H9 (cell line): ENCODE results near the gene GOLGA7B. TPM values are rescaled to one million over a fixed set of nuclear protein-coding genes. Genes with fewer than 3 reads are reported as not detected.

Experiments used
- DNase-seq: peaks from one replicate; pipeline ENCODE4 v3.0.0-alpha.2; 2017
- H2AFZ ChIP-seq: one replicate; pipeline ENCODE4 v1.6.1; 2013; ENCODE audit warnings: mild to moderate bottlenecking, low read length, control low read depth, moderate library complexity
- H2AK5ac ChIP-seq: 2 replicates; pipeline ENCODE4 v1.6.1; 2013; ENCODE audit warnings: low read length, control low read depth, mixed read lengths; ENCODE audit not compliant: insufficient read length
- H2BK120ac ChIP-seq: one replicate; pipeline ENCODE4 v1.6.1; 2013; ENCODE audit warnings: low read depth, mild to moderate bottlenecking, low read length, control low read depth, inconsistent platforms; ENCODE audit not compliant: poor library complexity, severe bottlenecking
- H2BK12ac ChIP-seq: 2 replicates; pipeline ENCODE4 v1.6.1; 2013; ENCODE audit warnings: low read length, control low read depth, mixed read lengths, low read depth; ENCODE audit not compliant: insufficient read length
- H2BK15ac ChIP-seq: 2 replicates; pipeline ENCODE4 v1.6.1; 2013; ENCODE audit warnings: low read depth, low read length, control low read depth
- H2BK20ac ChIP-seq: one replicate; pipeline ENCODE4 v1.6.1; 2013; ENCODE audit warnings: low read depth, mild to moderate bottlenecking, low read length, control low read depth, inconsistent platforms; ENCODE audit not compliant: poor library complexity, severe bottlenecking
- H2BK5ac ChIP-seq: 2 replicates; pipeline ENCODE4 v1.6.1; 2013; ENCODE audit warnings: low read length, control low read depth, mixed read lengths; ENCODE audit not compliant: insufficient read length
- H3K14ac ChIP-seq: 2 replicates; pipeline ENCODE4 v1.6.1; 2013; ENCODE audit warnings: low read length, control low read depth; ENCODE audit not compliant: insufficient read depth
- H3K18ac ChIP-seq: 2 replicates; pipeline ENCODE4 v1.6.1; 2013; ENCODE audit warnings: low read depth, mild to moderate bottlenecking, mixed read lengths, low read length, control low read depth; ENCODE audit not compliant: insufficient read length
- H3K23ac ChIP-seq: 2 replicates; pipeline ENCODE4 v1.6.1; 2013; ENCODE audit warnings: low read length, control low read depth, mixed read lengths, low read depth; ENCODE audit not compliant: insufficient read length
- H3K23me2 ChIP-seq: 2 replicates; pipeline ENCODE4 v1.6.1; 2013; ENCODE audit warnings: low read depth, mild to moderate bottlenecking, mixed read lengths, low read length, control low read depth; ENCODE audit not compliant: insufficient read length, poor library complexity, severe bottlenecking
- H3K27ac ChIP-seq: 2 replicates; pipeline ENCODE4 v1.5.1; 2013; ENCODE audit warnings: low read length, control low read depth, mixed read lengths, low read depth; ENCODE audit not compliant: insufficient read length
- H3K27me3 ChIP-seq: 2 replicates; pipeline ENCODE4 v1.6.1; 2013; ENCODE audit warnings: low read length, control low read depth, inconsistent platforms; ENCODE audit not compliant: insufficient read depth
- H3K4ac ChIP-seq: 2 replicates; pipeline ENCODE4 v1.6.1; 2013; ENCODE audit warnings: low read depth, mild to moderate bottlenecking, control low read depth, inconsistent platforms, low read length, moderate library complexity
- H3K4me1 ChIP-seq: 2 replicates; pipeline ENCODE4 v1.6.1; 2013; ENCODE audit warnings: low read length, control low read depth, inconsistent platforms; ENCODE audit not compliant: insufficient read depth
- H3K4me2 ChIP-seq: 2 replicates; pipeline ENCODE4 v1.6.1; 2013; ENCODE audit warnings: low read length, control low read depth, mixed read lengths; ENCODE audit not compliant: insufficient read length, insufficient read depth
- H3K56ac ChIP-seq: 2 replicates; pipeline ENCODE4 v1.6.1; 2013; ENCODE audit warnings: low read depth, mild to moderate bottlenecking, mixed read lengths, low read length, control low read depth; ENCODE audit not compliant: insufficient read length
- H3K79me1 ChIP-seq: 2 replicates; pipeline ENCODE4 v1.6.1; 2013; ENCODE audit warnings: low read depth, mild to moderate bottlenecking, moderate library complexity, low read length, control low read depth, inconsistent platforms; ENCODE audit not compliant: insufficient read depth, poor library complexity, severe bottlenecking
- H3K79me2 ChIP-seq: 2 replicates; pipeline ENCODE4 v1.6.1; 2013; ENCODE audit warnings: low read length, control low read depth, inconsistent platforms; ENCODE audit not compliant: insufficient read depth
- H3K9ac ChIP-seq: 2 replicates; pipeline ENCODE4 v1.6.1; 2013; ENCODE audit warnings: low read length, control low read depth, mixed read lengths; ENCODE audit not compliant: insufficient read length; ENCODE audit errors: extremely low read depth
- H3K9me3 ChIP-seq: one replicate; pipeline ENCODE4 v1.6.1; 2013; ENCODE audit warnings: low read depth, low read length, inconsistent platforms; ENCODE audit not compliant: control insufficient read depth
- H3T11ph ChIP-seq: one replicate; pipeline ENCODE4 v1.6.1; 2013; ENCODE audit warnings: mild to moderate bottlenecking, low read length, control low read depth, inconsistent platforms
- H4K20me1 ChIP-seq: one replicate; pipeline ENCODE4 v1.6.1; 2013; ENCODE audit not compliant: control insufficient read depth, insufficient read length, insufficient read depth
- H4K5ac ChIP-seq: 2 replicates; pipeline ENCODE4 v1.6.1; 2013; ENCODE audit warnings: low read depth, mild to moderate bottlenecking, mixed read lengths, low read length, control low read depth; ENCODE audit not compliant: insufficient read length
- H4K8ac ChIP-seq: replicated peaks from 2 replicates; pipeline ENCODE4 v1.6.1; 2013; ENCODE audit warnings: low read length, control low read depth, mixed read lengths, low read depth; ENCODE audit not compliant: insufficient read length
- H4K91ac ChIP-seq: 2 replicates; pipeline ENCODE4 v1.6.1; 2013; ENCODE audit warnings: low read depth, mild to moderate bottlenecking, moderate library complexity, mixed read lengths, low read length, control low read depth; ENCODE audit not compliant: insufficient read length
- H3K27ac Mint-ChIP-seq, 3 experiments: 2 replicates in 2 of 3; 3 replicates in 1 of 3; pipeline ENCODE4 v1.8.0; 2020 to 2021; ENCODE audit warnings: mixed read lengths in 3 of 3, mild to moderate bottlenecking in 1 of 3, moderate library complexity in 1 of 3
- H3K27me3 Mint-ChIP-seq: 2 replicates; pipeline ENCODE4 v1.8.0; 2021; ENCODE audit warnings: low read depth, mild to moderate bottlenecking, moderate library complexity, mixed read lengths
- H3K36me3 Mint-ChIP-seq, 3 experiments: 2 replicates in 2 of 3; 3 replicates in 1 of 3; pipeline ENCODE4 v1.8.0; 2020 to 2021; ENCODE audit warnings: low read depth in 3 of 3, mixed read lengths in 3 of 3; ENCODE audit not compliant: insufficient read depth in 1 of 3
- H3K4me1 Mint-ChIP-seq, 2 experiments: 2 replicates each; pipeline ENCODE4 v1.8.0; 2020; ENCODE audit warnings: mixed read lengths in 2 of 2
- H3K4me3 Mint-ChIP-seq, 2 experiments: 2 replicates in 1 of 2; 3 replicates in 1 of 2; pipeline ENCODE4 v1.8.0; 2020 to 2021; ENCODE audit warnings: mild to moderate bottlenecking in 2 of 2, mixed read lengths in 2 of 2, moderate library complexity in 1 of 2
- H3K9me3 Mint-ChIP-seq, 2 experiments: 2 replicates in 1 of 2; 3 replicates in 1 of 2; pipeline ENCODE4 v1.8.0; 2020; ENCODE audit warnings: mild to moderate bottlenecking in 2 of 2, mixed read lengths in 2 of 2, moderate library complexity in 1 of 2
- CTCF ChIP-seq: fragments of 200-600 bp; sonication (generic); conservative IDR thresholded peaks from 3 replicates; pipeline ENCODE4 v1.8.0; 2021; ENCODE audit warnings: antibody characterized with exemption, mild to moderate bottlenecking
- WGBS: extraction: QIAGEN DNeasy Blood & Tissue Kit; methylation state at CpG from one replicate; pipeline ENCODE4 v1.1.7; 2013; ENCODE audit warnings: missing lambda C conversion rate, low lambda C conversion rate, mixed read lengths; ENCODE audit not compliant: insufficient read length; ENCODE audit errors: extremely low coverage; 5-methylcytosine and 5-hydroxymethylcytosine counted together
- total RNA-seq: library from RNA; stranded (reverse); gene quantifications from 2 replicates; pipeline ENCODE4 v1.2.1, GENCODE V29; 2021

GOLGA7B gene
- total RNA-seq, 1 experiment from 2014 or later: 0.04 TPM

DNA sequence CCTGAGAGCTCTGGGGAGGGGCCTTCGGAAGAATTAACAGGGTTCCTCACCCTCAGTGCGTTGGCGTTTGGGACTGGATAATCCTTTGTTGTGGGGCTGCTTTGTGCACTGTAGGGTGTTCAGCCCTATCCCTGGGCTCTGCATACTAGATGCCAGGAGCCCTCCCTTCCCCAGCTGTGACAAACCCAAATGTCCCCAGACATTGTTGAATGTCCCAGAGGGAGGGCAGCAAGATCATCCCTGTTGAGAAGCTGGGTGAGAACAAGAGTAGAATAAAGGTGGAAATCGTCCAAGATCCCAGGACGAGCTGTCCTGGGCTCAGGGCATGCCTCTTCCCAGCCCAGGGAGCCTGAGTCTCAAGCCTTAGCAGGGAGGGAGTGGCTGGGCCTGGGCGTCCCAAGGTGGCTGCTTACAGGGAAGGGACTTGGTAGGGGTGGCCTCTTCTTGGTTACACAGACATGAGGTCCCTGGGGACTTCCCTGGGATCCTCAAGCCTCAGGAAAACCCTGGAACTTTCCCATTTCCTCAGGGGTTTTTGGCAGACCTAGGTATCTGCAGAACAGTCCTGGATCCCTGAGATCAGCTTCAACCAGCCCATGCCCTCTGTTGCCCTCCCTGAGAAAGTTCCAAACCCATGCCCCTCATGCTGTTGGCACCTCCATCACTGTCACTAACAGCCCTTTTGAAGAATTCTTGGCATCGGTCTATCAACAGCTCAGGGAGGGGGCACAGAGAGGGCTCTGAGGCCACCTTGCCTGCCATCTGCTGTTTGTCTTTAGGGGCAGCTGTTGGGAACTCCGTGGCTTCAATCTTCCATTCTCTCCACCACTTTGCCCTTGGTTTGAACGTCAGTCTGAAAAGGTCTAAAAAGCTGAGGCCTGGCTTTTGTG, 53.7 kb downstream of the GOLGA7B start:
- Histone ChIP-seq H3K18ac (no peak overlapping the region), H2BK120ac (no peak overlapping the region), H3K79me2 (no peaks in the 10 kb centered on the region), H3K9me3 (no peaks in the 10 kb centered on the region), H3K23ac (no peak overlapping the region), H3K9ac (no peak overlapping the region), H3K27me3 (no peaks in the 10 kb centered on the region), H2BK5ac (no peak overlapping the region), H3K4ac (no peak overlapping the region), H3K27ac (no peak overlapping the region), H3K4me2 (no peak overlapping the region), H4K20me1 (peaks cover 4% of the 10 kb centered on the region), H4K8ac (no peak overlapping the region), H3K79me1 (no peaks in the 10 kb centered on the region), H2AFZ (no peak overlapping the region), H2BK15ac (no peak overlapping the region), H3T11ph (no peak overlapping the region), H2BK12ac (no peak overlapping the region), H3K56ac (no peak overlapping the region), H4K5ac (no peak overlapping the region), H3K4me1 (peaks cover 2% of the 10 kb centered on the region; the same call in 1 of the 2 replicates), H2AK5ac (no peak overlapping the region), H3K23me2 (no peaks in the 10 kb centered on the region), H4K91ac (no peak overlapping the region), H3K14ac (no peak overlapping the region), H2BK20ac (no peak overlapping the region)
- 0 out of 3 replicates have a peak, but pooled peaks have one; percentile 21 for TF ChIP-seq CTCF
- DNase-seq: no peak
- Mint-ChIP-seq H3K4me3 (no peak overlapping the region), H3K36me3 (no peaks in the 10 kb centered on the region), H3K27ac (peak overlapping the region in 1 of 3 experiments; percentile 72; a peak in 1 of 7 replicates), H3K9me3 (no peaks in the 10 kb centered on the region), H3K27me3 (peaks cover 5% of the 10 kb centered on the region), H3K4me1 (peaks cover 9 to 11% of the 10 kb centered on the region in 2 experiments)
- no CpG with 5 or more reads among the region's 9 CpGs for WGBS
